ENCODE data around the gene DNAJC18.
A peak's percentile ranks its signal among the peaks of the same experiment; 100 is the strongest.
"Not testable (repeated sequence)": the region's sequence is repeated elsewhere in the genome, so short reads cannot be mapped to it uniquely, and the experiment has no call there.

The DNAJC18 gene

DNA sequence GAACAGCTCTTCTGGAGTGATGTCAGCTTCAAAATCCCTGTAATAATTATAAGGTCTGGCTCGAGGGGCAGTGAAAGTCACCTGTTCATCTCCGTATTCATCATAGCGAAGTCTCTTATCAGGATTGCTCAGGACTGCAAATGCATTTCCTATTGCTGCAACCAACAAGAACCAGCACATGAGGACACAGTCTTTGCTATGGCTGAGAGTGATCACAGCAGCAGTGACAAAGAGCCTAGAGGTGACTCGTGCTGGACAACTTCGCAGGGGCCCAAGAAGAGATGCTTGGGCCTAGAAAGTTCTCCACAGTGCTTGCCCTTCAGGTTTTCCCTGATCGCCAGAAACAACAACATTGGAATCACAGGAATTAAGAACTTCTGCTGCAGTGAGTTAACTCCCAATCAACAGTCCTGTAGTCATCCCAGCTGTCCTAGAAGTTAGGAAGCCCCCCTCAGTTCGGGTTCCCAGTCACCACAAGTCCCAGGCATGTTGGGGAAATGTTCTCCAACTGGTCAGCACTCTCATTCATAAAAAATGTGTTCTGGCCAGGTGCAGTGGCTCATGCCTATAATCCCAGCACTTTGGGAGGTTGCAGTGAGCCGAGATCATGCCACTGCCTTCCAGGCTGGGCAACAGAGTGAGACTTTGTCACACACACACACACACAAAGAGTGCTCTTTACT lies 13.0 kb downstream of the DNAJC18 start:
- no peak for DNase-seq (ENCODE audit: low read depth)

- DNase-seq (ENCODE audit: low read depth): no peak
These were observed 13.8 kb downstream of the DNAJC18 start for GRCh38 chr5:139425497-139425896.

DNA sequence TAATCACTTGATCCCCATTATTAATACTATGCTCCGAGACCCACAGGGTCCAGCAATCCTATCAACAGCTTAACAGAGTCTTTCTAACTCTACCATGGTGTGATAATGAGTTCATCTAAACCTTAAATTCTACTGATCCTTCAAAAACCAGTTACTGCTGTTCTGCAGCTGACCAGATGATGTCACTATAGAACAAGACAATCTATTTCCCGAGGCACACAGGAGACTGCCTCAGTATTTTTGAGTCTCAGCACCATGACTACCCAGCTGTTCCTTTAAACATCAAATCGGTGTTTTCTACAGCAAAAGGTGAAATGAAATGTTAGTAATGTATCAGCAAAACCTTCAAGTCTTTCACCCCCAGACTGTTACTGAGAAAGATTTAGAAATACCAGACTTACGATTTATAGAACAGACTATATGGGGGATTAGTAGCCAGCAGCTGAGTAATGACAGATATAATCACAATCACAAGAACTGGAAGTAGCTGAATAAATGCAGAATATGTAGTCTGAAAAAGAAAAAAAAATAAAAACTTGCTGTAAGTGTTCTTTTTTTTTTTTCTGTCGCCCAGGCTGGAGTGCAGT lies 16.9 kb downstream of the DNAJC18 start:
- peak; percentile 34 for DNase-seq (ENCODE audit: low read depth)

GRCh38 chr5:139419226-139420192 lies 19.8 kb downstream of the DNAJC18 start:
- no peak for DNase-seq (ENCODE audit: low read depth)

DNA sequence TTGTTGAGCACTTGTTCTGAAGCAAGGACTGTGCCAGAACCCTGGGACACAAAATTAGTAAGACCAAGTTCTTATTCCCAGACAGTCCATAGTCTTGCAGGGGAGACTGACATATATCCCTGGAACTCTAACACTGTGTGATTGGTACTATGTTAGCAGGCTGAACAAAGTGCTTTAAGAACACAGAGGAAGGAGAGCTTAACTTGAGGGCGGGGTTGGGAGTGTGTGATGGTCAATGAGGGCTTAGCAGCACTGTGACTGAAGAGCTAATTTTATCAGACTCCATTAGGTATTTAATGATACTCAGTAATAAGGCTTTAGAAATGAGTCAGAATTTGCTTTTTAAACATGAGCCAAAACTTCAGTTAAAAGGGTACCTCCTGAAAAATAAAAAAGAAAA lies 20.5 kb downstream of the DNAJC18 start:
- DNase-seq (ENCODE audit: low read depth): no peak

DNA sequence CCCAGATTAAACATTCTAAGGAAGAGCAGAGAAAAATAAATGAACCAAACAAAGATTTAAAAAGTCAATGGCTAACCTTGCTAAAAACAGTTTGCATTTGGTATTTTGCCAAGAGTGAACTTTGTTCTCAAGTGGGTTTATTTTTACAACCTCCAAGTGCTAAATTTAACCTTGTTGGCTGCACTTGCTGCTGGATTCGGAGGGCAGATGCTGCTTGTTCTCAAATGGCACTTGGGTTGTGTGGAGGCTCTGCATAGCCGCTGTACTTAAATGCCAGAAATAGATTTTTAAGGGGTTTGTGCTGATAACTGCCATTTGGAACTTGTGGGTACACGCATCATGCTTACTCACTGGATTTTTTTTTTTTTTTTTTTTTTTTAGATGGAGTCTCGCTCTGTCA lies 22.1 kb downstream of the DNAJC18 start:
- no peak for DNase-seq (ENCODE audit: low read depth)

- DNase-seq (ENCODE audit: low read depth): no peak
These were observed 22.7 kb downstream of the DNAJC18 start for GRCh38 chr5:139416651-139417050.

DNA sequence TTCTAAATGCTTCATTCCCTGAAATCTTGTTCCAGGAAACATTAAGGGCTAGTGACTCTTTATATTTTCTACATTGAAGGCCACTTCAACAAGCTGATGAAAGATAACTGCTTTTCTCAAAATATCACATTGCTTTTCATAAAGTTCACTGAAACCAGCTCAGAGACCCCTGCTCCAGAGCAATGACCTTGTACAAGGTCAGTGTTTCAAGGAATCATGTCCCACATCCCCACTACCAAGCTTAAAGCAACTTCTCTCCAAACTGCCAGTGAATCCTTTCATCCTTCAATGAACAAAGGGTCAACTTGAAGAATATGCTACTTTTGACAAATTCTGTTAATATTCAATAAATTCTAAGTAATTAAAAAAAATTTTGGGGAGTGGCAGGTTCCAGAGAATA lies 23.5 kb downstream of the DNAJC18 start:
- no peak for DNase-seq (ENCODE audit: low read depth)

GRCh38 chr5:139415221-139415861 lies 24.0 kb downstream of the DNAJC18 start:
- no peak for DNase-seq (ENCODE audit: low read depth)

DNA sequence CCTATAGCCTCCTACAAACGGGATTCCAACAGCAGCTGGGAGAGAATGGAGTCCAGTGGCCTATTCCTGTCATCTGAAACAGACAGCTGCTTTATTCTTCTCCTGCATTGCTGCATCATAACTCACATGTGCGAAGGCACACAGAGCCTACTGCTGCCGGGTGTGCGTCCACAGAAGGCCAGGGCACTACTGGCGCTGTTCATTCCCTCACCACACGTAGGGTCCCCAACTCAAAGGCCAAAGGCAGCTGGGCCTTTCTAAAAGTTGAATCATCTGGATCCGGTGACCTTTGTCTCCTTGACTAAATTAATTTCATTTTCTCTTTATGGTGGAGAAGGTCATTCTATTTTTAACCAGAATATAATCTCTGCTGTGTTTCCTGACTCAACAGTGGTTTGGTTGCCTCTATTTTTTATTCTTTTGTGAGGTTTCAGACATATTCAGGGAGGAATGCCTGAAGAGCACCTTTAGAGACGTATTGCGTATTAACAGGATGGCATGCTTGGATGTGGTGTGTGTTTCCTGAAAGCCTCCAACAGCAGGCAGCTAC lies 24.7 kb downstream of the DNAJC18 start:
- DNase-seq (ENCODE audit: low read depth): no peak

DNA sequence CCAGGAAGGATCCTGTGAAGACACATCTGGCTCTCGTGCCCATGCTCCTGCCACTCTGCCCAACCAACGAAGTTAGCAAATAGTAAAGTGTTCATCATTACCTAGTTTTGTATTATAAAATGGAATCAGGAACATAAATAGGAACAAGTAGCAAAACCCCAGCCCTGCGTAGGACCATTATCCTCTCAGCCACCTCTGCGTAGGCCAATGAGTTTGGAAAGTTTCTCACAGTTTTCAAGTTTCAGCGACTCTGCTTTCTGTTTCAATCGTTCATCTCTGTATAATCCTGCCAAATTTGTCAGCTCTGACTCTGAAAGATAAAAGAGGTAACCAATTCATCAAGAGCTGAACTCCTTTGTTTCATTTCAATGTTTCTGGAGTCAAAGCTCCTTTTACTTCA lies 25.4 kb downstream of the DNAJC18 start:
- no peak for DNase-seq (ENCODE audit: low read depth)

DNA sequence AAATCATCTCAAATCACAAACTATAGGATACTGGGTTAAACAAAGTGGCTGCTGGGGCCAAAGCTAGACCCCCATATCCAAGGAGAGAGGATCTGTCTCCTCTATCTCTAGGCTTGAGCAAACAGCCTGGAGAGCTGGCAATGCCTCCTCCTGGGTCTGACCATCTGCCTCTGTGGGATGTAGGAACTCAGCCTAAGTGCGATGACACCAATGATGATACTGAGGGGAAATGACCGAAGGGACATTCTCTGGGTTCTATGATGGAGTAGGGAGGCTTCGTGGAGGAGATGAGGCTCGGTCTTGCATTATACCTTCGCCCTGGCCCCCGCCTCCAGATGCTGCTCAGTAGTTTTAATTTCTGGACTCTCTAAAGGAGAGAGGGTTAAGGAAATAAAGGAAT lies 26.2 kb downstream of the DNAJC18 start:
- no peak for DNase-seq (ENCODE audit: low read depth)

DNA sequence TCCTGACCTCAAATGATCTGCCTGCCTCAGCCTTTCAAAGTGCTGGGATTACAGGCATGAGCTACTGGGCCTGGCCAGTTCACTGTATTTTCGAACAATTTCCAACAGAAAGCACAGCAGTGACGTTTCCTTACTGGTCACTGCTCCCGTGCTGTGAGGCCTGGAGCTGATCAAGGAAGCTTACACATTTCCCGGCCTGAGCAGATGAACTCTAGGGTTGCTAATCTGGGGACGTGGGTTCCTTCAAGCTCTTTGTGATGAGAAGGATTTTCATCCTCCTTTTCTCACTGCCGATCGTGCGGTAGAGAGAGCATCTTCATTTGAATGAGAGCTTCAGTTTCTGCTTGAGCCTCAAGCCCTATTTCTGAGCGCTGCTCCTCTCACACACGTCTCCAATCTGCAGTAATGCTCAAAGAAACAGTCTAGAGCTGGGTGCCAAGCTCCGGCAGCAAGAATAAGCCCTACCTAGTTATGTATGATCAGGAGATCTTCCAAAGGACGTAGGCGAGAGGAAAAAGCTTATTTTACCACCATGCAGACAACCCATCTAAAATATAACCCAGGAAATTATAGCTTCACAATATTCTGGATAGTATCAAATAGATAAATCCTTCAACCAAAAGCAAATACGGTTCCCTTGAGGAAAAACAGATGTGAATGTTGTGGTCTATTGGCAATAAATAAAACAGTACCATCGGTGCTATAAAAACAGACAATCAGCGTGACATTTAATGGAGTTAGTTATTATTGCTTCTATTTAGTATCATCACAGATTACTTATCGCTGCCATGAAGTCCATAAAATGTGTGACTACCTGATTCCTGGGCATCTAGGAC lies 28.1 kb downstream of the DNAJC18 start:
- no peak for DNase-seq (ENCODE audit: low read depth)

DNA sequence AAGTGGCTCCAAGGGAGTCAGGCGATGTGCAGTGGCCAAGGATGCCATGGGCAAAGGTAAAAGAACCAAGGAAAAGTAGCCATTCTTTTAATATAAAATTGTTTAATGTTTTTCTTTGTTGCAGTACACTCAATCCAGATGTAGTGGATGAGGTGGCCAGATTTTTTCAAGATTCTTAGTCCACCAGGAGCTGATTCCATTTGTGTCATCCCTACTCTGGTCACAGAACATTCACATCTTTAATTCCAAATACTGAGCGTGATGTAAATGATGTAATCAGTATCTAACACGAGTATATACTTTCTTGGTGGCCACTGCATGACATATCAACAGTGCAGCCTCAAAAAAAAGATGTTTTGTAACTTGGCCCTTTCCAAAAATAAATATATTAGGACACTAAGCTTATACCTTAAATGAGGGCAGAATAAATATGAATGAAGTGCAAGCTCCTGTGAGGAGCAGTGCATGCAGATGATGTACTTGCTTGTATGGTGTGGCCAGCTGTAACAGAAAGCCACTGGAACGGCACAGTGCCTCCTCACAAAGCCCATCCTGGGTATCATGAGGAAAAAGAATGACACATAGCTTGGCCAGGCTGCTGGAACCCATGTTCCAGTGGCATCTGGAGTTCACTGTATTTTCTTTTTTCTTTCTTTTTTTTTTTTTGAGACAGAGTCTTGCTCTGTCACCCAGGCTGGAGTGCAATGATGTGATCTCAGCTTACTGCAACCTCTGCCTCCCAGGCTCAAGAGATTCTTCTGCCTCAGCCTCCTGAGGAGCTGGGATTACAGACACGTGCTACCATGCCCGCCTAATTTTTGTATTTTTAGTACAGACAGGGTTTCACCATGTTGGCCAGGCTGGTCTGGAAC lies 29.0 kb downstream of the DNAJC18 start:
- no peak for DNase-seq (ENCODE audit: low read depth)

DNA sequence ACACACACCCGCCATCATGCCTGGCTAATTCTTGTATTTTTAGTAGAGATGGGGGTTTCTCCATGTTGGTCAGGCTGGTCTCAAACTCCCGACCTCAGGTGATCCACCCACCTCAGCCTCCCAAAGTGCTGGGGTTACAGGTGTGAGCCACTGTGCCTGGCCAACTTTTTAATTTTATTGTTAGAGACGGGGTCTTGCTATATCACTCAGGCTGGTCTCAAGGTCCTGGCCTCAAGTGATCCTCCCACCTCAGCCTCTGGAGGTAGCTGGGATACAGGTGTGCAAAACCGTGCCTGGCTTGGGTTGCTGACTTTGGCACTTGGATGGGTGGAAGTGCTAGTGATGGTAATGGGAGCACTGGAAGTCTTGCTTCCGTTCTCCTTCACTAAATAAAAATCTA lies 30.2 kb downstream of the DNAJC18 start:
- DNase-seq (ENCODE audit: low read depth): not testable (repeated sequence)

- DNase-seq (ENCODE audit: low read depth): no peak
These were observed 31.1 kb downstream of the DNAJC18 start for GRCh38 chr5:139408191-139408590.

GRCh38 chr5:139407517-139407916 lies 31.8 kb downstream of the DNAJC18 start:
- no peak for DNase-seq (ENCODE audit: low read depth)

DNA sequence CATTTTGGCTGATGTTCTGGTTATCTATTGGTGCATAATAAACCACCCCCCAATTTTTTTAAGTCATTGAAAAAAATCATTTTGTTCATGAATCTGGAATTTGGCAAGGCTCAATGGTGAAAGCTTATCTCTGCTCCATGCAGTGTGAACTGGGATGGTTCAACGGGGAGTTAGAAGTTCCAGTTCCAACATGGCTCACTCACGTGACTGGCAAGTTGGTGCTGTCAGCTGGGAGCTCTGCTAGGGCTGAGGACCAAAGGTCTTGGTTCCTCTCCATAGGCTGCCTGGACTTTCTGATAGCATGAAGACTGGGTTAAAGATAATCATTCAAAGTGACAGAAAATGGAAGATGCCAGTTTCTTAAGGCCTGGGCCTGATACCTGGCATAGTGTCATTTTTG lies 32.4 kb downstream of the DNAJC18 start:
- DNase-seq (ENCODE audit: low read depth): no peak

GRCh38 chr5:139404484-139404840 lies 34.9 kb downstream of the DNAJC18 start:
- no peak for DNase-seq (ENCODE audit: low read depth)

DNA sequence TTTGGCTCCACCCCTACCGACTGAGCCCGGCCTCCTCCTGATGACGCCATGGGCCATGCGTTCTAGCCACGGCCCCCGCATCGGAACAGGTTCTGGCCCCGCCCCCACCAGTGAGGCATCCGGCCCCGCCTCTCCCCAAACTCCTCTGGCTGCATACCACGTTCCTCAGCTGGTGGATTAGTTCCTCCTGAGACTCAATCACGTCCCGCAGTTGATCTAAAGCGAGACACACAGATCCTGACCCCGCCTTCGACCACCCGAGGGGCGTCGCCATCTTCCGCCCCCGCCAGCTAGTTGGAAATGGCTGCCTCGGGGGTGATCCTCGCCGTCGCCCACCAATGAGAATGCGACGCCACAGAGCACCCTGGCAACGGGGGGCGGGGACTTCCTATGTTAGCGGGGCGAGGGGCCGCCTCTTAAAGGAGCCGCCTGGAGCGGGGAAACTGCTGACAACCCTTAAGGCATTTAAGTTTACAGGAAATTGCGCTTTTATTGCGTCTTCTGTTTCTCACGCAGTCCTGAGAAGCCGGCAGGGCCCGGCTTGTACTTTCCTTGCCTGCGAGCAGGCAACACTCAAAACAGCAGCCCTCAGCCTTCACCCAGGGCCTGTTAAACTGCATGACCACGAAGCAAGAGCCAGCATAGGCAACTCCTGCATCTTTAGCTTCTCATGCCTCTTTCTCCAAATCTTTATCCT lies 35.4 kb downstream of the DNAJC18 start, which contains the start of gene SPATA24:
Gene SPATA24 (minus strand): TSS at position 303 of the 697 bp plus-strand sequence. CDS start 29 bp downstream, at position 274.
- DNase-seq (ENCODE audit: low read depth): peak; percentile 96

Measured in stimulated activated CD8-positive, alpha-beta memory T cell treated with anti-CD3 and anti-CD28 coated beads, Interleukin-12 subunit alpha, Interleukin-12 subunit beta, amount 100 ng/mL, for 1 hour (primary cell).